GM19351 (cell line): Measurements from ENCODE around the gene PLXNC1.

ENCODE experiments used
- ATAC-seq: cut with Tn5 transposase; IDR thresholded peaks from one replicate; pipeline ENCODE4 v1.9.1; 2021; ENCODE audit warnings: mild to moderate bottlenecking, moderate library complexity; ENCODE audit not compliant: unreplicated experiment

PLXNC1 gene

GRCh38 chr12:94326727-94327126 lies 178.3 kb downstream of the PLXNC1 start:
- no peak for ATAC-seq

GRCh38 chr12:94327809-94328208 lies 179.4 kb downstream of the PLXNC1 start:
- ATAC-seq = no peak

- no peak for ATAC-seq
Observed at GRCh38 chr12:94329366-94329765, 181.0 kb downstream of the PLXNC1 start.

- no peak for ATAC-seq
Observed at GRCh38 chr12:94333396-94333795, 185.0 kb downstream of the PLXNC1 start.

- no peak for ATAC-seq
Observed at GRCh38 chr12:94336211-94336925, 188.0 kb downstream of the PLXNC1 start.

- ATAC-seq = no peak
Observed at GRCh38 chr12:94338006-94338794, 189.8 kb downstream of the PLXNC1 start.

GRCh38 chr12:94340573-94340972 lies 192.2 kb downstream of the PLXNC1 start:
- ATAC-seq = no peak

- no peak for ATAC-seq
Observed at GRCh38 chr12:94353130-94353529, 204.8 kb downstream of the PLXNC1 start.
